Mesenchymal stem cell (in vitro differentiated cells and primary cell): ENCODE measurements around the gene AUTS2.

Experiments used
- DNase-seq: peaks from one replicate; pipeline ENCODE4 v3.0.0-alpha.2; 2013
- H2AFZ ChIP-seq: one replicate; pipeline ENCODE4 v1.6.1; 2013; ENCODE audit warnings: low read depth, mild to moderate bottlenecking, control low read depth, inconsistent platforms, low read length, moderate library complexity
- H2AK5ac ChIP-seq: 2 replicates; pipeline ENCODE4 v1.6.1; 2013; ENCODE audit warnings: low read length, moderate library complexity, mild to moderate bottlenecking, inconsistent platforms; ENCODE audit not compliant: severe bottlenecking
- H2BK120ac ChIP-seq: one replicate; pipeline ENCODE4 v1.6.1; 2013; ENCODE audit warnings: low read depth, mild to moderate bottlenecking, inconsistent platforms, low read length, moderate library complexity
- H2BK12ac ChIP-seq, 2 experiments: one replicate each; pipeline ENCODE4 v1.6.1; 2013; ENCODE audit warnings: inconsistent platforms in 2 of 2, low read length in 2 of 2, mild to moderate bottlenecking in 2 of 2, moderate library complexity in 2 of 2, control low read depth in 1 of 2
- H2BK15ac ChIP-seq: one replicate; pipeline ENCODE4 v1.6.1; 2013; ENCODE audit warnings: mild to moderate bottlenecking, low read depth, inconsistent platforms; ENCODE audit not compliant: poor library complexity, severe bottlenecking
- H2BK5ac ChIP-seq: 2 replicates; pipeline ENCODE4 v1.6.1; 2013; ENCODE audit warnings: low read depth, mild to moderate bottlenecking, low read length, control low read depth, inconsistent platforms; ENCODE audit not compliant: poor library complexity, severe bottlenecking
- H3K14ac ChIP-seq, 2 experiments: one replicate each; pipeline ENCODE4 v1.6.1; 2013; ENCODE audit warnings: inconsistent platforms in 2 of 2, low read length in 2 of 2, control low read depth in 1 of 2, mild to moderate bottlenecking in 1 of 2, moderate library complexity in 1 of 2
- H3K18ac ChIP-seq, 2 experiments: one replicate each; pipeline ENCODE4 v1.6.1; 2013; ENCODE audit warnings: inconsistent platforms in 2 of 2, low read length in 2 of 2, control low read depth in 1 of 2, low read depth in 1 of 2, mild to moderate bottlenecking in 1 of 2
- H3K23ac ChIP-seq, 2 experiments: one replicate each; pipeline ENCODE4 v1.6.1; 2013; ENCODE audit warnings: inconsistent platforms in 2 of 2, low read length in 2 of 2, mild to moderate bottlenecking in 2 of 2, moderate library complexity in 2 of 2, control low read depth in 1 of 2
- H3K27ac ChIP-seq: 2 replicates; pipeline ENCODE4 v1.5.1; 2013; ENCODE audit warnings: mild to moderate bottlenecking, moderate library complexity, low read length, control low read depth, inconsistent platforms; ENCODE audit not compliant: poor library complexity, severe bottlenecking
- H3K27me3 ChIP-seq, 2 experiments: 2 replicates each; pipeline versions ENCODE4 v1.6.1 to v1.7.0; 2013; ENCODE audit warnings: low read length in 2 of 2, mild to moderate bottlenecking in 2 of 2, moderate library complexity in 2 of 2, control low read depth in 1 of 2, inconsistent platforms in 1 of 2; ENCODE audit not compliant: control insufficient read depth in 1 of 2, insufficient read depth in 1 of 2
- H3K36me3 ChIP-seq, 2 experiments: 2 replicates each; pipeline versions ENCODE4 v1.6.1 to v1.7.0; 2013; ENCODE audit warnings: low read length in 2 of 2, control low read depth in 1 of 2, inconsistent platforms in 1 of 2, low read depth in 1 of 2, mild to moderate bottlenecking in 1 of 2; ENCODE audit not compliant: insufficient read depth in 2 of 2, control insufficient read depth in 1 of 2
- H3K4ac ChIP-seq, 2 experiments: one replicate each; pipeline ENCODE4 v1.6.1; 2013; ENCODE audit warnings: inconsistent platforms in 2 of 2, low read length in 2 of 2, mild to moderate bottlenecking in 2 of 2, moderate library complexity in 2 of 2, control low read depth in 1 of 2, low read depth in 1 of 2
- H3K4me1 ChIP-seq: 2 replicates; pipeline ENCODE4 v1.6.1; 2013; ENCODE audit warnings: low read depth, low read length, control low read depth; ENCODE audit not compliant: control insufficient read depth, insufficient read depth
- H3K4me2 ChIP-seq: 2 replicates; pipeline ENCODE4 v1.6.1; 2013; ENCODE audit warnings: low read length, mild to moderate bottlenecking, inconsistent platforms; ENCODE audit not compliant: poor library complexity, severe bottlenecking
- H3K4me3 ChIP-seq, 2 experiments: 2 replicates each; pipeline versions ENCODE4 v1.5.1 to v1.7.0; 2013; ENCODE audit warnings: low read length in 2 of 2, mild to moderate bottlenecking in 2 of 2, control low read depth in 1 of 2, low read depth in 1 of 2; ENCODE audit not compliant: insufficient read depth in 1 of 2
- H3K79me1 ChIP-seq: replicated peaks from 2 replicates; pipeline ENCODE4 v1.6.1; 2013; ENCODE audit warnings: mild to moderate bottlenecking, control low read depth, low read length, inconsistent platforms; ENCODE audit not compliant: poor library complexity, severe bottlenecking
- H3K9ac ChIP-seq: 2 replicates; pipeline ENCODE4 v1.7.0; 2013; ENCODE audit warnings: mild to moderate bottlenecking, low read length, moderate library complexity
- H3K9me3 ChIP-seq: 2 replicates; pipeline ENCODE4 v1.7.0; 2013; ENCODE audit warnings: mild to moderate bottlenecking, low read length; ENCODE audit not compliant: control insufficient read depth
- H4K8ac ChIP-seq: one replicate; pipeline ENCODE4 v1.6.1; 2013; ENCODE audit warnings: inconsistent platforms, mild to moderate bottlenecking, low read length, moderate library complexity
- H4K91ac ChIP-seq: one replicate; pipeline ENCODE4 v1.6.1; 2013; ENCODE audit warnings: mild to moderate bottlenecking, low read length, inconsistent platforms
- WGBS: methylation state at CpG from one replicate; pipeline ENCODE4 v1.1.7; 2013; ENCODE audit warnings: mixed read lengths; 5-methylcytosine and 5-hydroxymethylcytosine counted together

AUTS2 gene

GRCh38 chr7:70210200-70210935 is 612.1 kb downstream of the AUTS2 start:
- Histone ChIP-seq H3K4me1 (no peaks in the 10 kb centered on the region), H4K91ac (no peak overlapping the region), H2BK12ac (no peak overlapping the region), H4K8ac (no peak overlapping the region), H3K4me3 (no peak overlapping the region), H3K36me3 (no peaks in the 10 kb centered on the region), H2AFZ (no peak overlapping the region), H3K9ac (no peak overlapping the region), H2BK120ac (no peak overlapping the region), H3K79me1 (no peaks in the 10 kb centered on the region), H3K27ac (no peak overlapping the region), H3K9me3 (no peaks in the 10 kb centered on the region), H3K4ac (no peak overlapping the region), H3K4me2 (no peak overlapping the region), H2BK5ac (no peak overlapping the region), H3K18ac (no peak overlapping the region), H2AK5ac (no peak overlapping the region), H3K14ac (no peak overlapping the region), H3K27me3 (no peaks in the 10 kb centered on the region), H3K23ac (no peak overlapping the region), H2BK15ac (no peak overlapping the region)
- 72% methylated on average over 5 of the region's 5 CpGs for WGBS
- no peak for DNase-seq

DNA sequence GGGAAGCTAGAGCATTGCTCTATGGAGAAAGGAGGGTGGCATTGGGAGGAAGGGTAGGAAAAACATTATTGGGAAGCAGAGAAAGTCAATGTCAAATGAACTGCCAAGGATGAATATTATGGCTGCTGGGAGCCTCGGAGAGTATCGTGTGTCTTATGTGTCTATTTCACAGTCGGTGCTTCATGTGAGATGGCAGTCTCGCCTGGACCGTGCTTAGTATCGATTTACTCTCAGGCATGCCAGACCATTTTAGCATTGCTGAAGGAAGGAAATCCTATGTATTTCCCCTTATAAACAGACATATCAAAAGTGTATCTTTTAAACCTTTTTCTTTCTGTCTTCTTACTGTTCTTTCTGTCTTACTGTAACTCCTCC is 612.6 kb downstream of the AUTS2 start:
- no peak overlapping the region for H3K4me2 ChIP-seq
- no peak overlapping the region for H3K4me3 ChIP-seq
- H3K4me1 ChIP-seq = no peaks in the 10 kb centered on the region
- no peak overlapping the region for H2BK12ac ChIP-seq
- H2BK5ac ChIP-seq = no peak overlapping the region
- no peak overlapping the region for H2BK15ac ChIP-seq
- H3K27me3 ChIP-seq = no peaks in the 10 kb centered on the region
- no peak overlapping the region for H3K14ac ChIP-seq
- H3K23ac ChIP-seq = no peak overlapping the region
- WGBS = over 99% methylated on average over 6 of the region's 6 CpGs
- no peak overlapping the region for H2AFZ ChIP-seq
- H3K79me1 ChIP-seq = no peaks in the 10 kb centered on the region
- H3K9ac ChIP-seq = no peak overlapping the region
- no peak overlapping the region for H3K4ac ChIP-seq
- H2AK5ac ChIP-seq = no peak overlapping the region
- H4K8ac ChIP-seq = no peak overlapping the region
- no peak overlapping the region for H3K27ac ChIP-seq
- DNase-seq = no peak
- no peaks in the 10 kb centered on the region for H3K36me3 ChIP-seq
- no peak overlapping the region for H4K91ac ChIP-seq
- no peaks in the 10 kb centered on the region for H3K9me3 ChIP-seq
- H2BK120ac ChIP-seq = no peak overlapping the region
- H3K18ac ChIP-seq = no peak overlapping the region

DNA sequence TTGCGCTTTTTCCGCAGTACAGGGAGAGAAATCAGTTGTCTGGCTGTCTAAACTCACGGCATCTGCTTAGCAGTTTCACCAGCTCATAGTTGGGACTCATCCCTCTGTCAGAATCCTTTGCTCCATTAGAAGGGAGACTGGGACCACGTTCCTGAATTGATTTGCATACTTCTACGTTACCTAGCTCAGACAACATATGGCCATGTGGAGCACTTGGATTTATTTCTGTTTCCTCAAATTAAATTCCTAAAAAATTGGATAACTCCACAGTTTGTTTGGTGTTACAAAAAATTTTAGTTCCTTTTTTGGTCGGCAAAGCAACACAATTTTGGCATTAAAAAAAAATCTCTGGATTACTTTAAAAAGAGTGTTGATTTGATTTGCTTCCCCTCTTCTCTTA is 614.0 kb downstream of the AUTS2 start:
- WGBS = 87% methylated on average over 4 of the region's 6 CpGs
- no peaks in the 10 kb centered on the region for H3K27me3 ChIP-seq
- no peak overlapping the region for H2AK5ac ChIP-seq
- H3K27ac ChIP-seq = no peak overlapping the region
- H2BK15ac ChIP-seq = no peak overlapping the region
- H2BK120ac ChIP-seq = no peak overlapping the region
- no peak overlapping the region for H4K91ac ChIP-seq
- H3K14ac ChIP-seq = no peak overlapping the region
- H3K4me1 ChIP-seq = no peaks in the 10 kb centered on the region
- no peak overlapping the region for H2BK5ac ChIP-seq
- no peak overlapping the region for H2AFZ ChIP-seq
- DNase-seq = no peak
- H3K36me3 ChIP-seq = no peaks in the 10 kb centered on the region
- H3K23ac ChIP-seq = no peak overlapping the region
- no peak overlapping the region for H4K8ac ChIP-seq
- H3K4ac ChIP-seq = no peak overlapping the region
- H3K4me3 ChIP-seq = no peak overlapping the region
- H3K4me2 ChIP-seq = no peak overlapping the region
- H3K9me3 ChIP-seq = no peaks in the 10 kb centered on the region
- H3K18ac ChIP-seq = no peak overlapping the region
- no peak overlapping the region for H2BK12ac ChIP-seq
- no peak overlapping the region for H3K9ac ChIP-seq
- no peaks in the 10 kb centered on the region for H3K79me1 ChIP-seq

DNA sequence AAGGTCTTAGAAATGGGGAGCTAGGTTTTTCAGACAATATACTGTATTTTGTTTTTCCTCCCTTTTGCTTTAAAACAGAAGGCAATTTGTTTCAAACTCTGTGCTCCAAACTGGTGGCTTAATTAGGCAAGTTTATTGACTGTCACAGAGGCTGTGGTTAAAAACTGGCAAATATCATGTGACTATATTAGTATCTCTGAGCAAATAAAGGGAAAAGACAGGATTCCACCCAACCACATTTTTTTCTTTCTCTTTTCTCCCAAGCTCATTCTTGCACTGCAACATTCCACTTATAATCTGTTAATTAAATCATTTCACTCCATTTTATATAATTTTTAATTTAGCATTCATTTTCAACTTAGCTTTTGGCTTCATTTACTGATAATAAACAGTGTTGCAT is 615.8 kb downstream of the AUTS2 start:
- Histone ChIP-seq H2BK12ac (no peak overlapping the region), H3K9me3 (no peaks in the 10 kb centered on the region), H2BK5ac (no peak overlapping the region), H3K9ac (no peak overlapping the region), H3K79me1 (no peaks in the 10 kb centered on the region), H3K18ac (no peak overlapping the region), H4K91ac (no peak overlapping the region), H3K4me1 (no peaks in the 10 kb centered on the region), H3K4me3 (no peak overlapping the region), H3K14ac (no peak overlapping the region), H4K8ac (no peak overlapping the region), H2BK120ac (no peak overlapping the region), H2BK15ac (no peak overlapping the region), H3K36me3 (no peaks in the 10 kb centered on the region), H3K4ac (no peak overlapping the region), H3K23ac (no peak overlapping the region), H3K27me3 (no peaks in the 10 kb centered on the region), H3K4me2 (no peak overlapping the region), H2AK5ac (no peak overlapping the region), H3K27ac (no peak overlapping the region), H2AFZ (no peak overlapping the region)
- no peak for DNase-seq
